ENCODE results near the gene ZFPM1. TPM values are rescaled to one million over a fixed set of nuclear protein-coding genes. Genes with fewer than 3 reads are reported as not detected.

ZFPM1 gene
- total and polyA plus RNA-seq, 4 donors = 0.59 to 8.7 (median 5.7) TPM

DNA sequence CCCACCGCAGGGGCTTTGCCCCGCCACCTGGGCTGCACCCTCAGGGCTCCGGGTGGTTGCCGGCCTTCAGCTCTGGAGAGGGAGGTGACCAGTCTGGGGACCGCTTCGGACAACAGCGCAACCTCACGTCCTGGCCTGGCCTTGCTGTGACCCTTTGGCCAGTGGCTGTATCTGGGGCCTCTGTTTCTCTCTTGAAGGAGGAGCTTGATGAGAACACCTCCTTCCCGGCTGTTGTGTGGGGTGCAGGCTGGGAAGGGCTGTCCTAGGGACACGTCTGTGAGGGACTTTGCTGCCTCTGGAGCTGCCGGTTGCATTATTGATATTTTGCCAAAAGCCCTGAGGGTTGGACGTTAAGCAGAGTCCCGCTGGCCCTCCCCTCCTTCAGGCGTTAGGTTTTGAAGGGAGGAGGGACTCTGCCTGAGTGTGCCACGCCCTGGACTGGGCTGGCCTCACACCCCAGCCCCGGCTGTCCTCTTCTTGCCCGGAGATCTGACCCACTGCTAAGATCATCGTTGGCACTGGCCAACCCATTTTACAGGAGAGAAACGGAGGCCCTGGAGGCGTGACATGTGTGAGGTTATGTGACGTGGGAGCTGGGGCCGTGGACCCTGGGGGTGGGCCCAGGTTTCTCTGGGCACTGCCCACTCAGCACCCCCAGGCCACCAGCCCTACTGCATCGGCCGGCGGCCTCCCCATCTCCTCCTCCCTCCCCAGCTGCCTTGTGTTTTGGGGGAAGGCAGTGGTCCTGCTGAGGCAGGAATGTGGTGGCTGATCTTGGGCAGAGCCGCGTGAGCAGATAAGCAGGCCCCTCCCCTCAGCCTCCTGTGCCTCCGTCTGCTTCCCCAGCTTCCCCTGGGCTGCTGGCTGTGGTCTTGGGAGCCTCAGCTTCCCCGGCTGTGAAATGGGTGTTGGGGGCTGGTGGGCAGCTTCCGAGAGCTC is 8.5 kb downstream of the ZFPM1 start:
- 69% methylated on average over 19 of the region's 30 CpGs for WGBS (ENCODE audit: insufficient coverage)
- peak in 1 of 6 donors; percentile 33 for DNase-seq (ENCODE audit: low read depth in 4 of 6, low spot score in 6 of 6)
- Histone ChIP-seq H3K27ac (ENCODE audit: low read depth, low read length) (no peak overlapping the region), H3K9me3 (ENCODE audit: control insufficient read depth, insufficient read depth, low read length) (no peaks in the 10 kb centered on the region), H3K4me1 (ENCODE audit: control insufficient read depth, insufficient read depth, low read length) (peaks cover 19% of the 10 kb centered on the region), H3K4me3 (ENCODE audit: low read depth, low read length) (no peak overlapping the region), H3K27me3 (ENCODE audit: control insufficient read depth, insufficient read depth, low read length) (no peaks in the 10 kb centered on the region), H3K36me3 (ENCODE audit: control insufficient read depth, insufficient read depth, low read length) (peaks cover 26% of the 10 kb centered on the region)

DNA sequence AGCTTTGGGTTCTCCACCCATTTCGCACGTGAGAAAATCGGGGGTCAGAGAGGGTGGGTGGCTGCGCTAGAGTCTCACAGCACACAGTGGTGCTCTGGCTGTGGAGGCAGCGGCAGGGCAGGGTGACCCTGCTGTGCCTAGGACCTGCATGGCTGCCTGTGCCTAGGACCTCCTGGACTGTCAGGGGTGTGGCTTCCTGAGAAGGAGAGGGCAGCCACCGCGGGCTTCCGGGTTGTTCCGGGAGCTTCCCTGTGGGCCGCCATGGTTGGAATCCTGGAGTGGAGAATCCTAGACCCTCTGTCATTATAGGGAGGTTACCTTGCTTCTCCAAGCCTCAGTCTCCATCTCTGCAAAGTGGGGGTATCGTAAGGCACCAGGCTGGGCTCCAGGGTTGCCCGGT is 9.3 kb downstream of the ZFPM1 start:
- H3K36me3 ChIP-seq (ENCODE audit: control insufficient read depth, insufficient read depth, low read length) = peaks cover 26% of the 10 kb centered on the region
- H3K27me3 ChIP-seq (ENCODE audit: control insufficient read depth, insufficient read depth, low read length) = no peaks in the 10 kb centered on the region
- no peak for DNase-seq (ENCODE audit: low read depth in 4 of 6, low spot score in 6 of 6)
- peaks cover 18% of the 10 kb centered on the region for H3K4me1 ChIP-seq (ENCODE audit: control insufficient read depth, insufficient read depth, low read length)
- no peak overlapping the region for H3K27ac ChIP-seq (ENCODE audit: low read depth, low read length)
- H3K4me3 ChIP-seq (ENCODE audit: low read depth, low read length) = no peak overlapping the region
- H3K9me3 ChIP-seq (ENCODE audit: control insufficient read depth, insufficient read depth, low read length) = no peaks in the 10 kb centered on the region
- WGBS (ENCODE audit: insufficient coverage) = 71% methylated on average over 11 of the region's 12 CpGs

DNA sequence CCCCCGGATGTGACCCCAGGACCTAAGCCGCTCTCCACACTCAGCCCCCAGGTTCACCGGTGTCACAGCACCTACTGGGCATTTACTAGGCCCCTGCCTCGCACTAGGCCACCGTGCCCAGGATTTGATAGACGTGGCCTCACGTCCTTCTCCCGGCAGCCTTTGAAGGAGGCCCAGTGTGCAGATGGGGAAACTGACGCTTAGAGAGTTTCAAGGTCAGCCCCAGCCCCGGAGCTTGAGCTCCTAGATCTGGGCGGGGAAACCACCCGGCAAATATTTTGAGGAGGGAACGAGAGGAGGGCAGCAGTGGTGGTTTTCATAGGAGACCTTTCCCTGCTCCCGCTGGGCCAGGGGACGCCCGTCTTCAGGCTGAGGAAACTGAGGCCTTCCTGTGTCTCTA is 10.3 kb downstream of the ZFPM1 start:
- H3K4me1 ChIP-seq (ENCODE audit: control insufficient read depth, insufficient read depth, low read length) = peaks cover 14% of the 10 kb centered on the region
- no peaks in the 10 kb centered on the region for H3K9me3 ChIP-seq (ENCODE audit: control insufficient read depth, insufficient read depth, low read length)
- 89% methylated on average over 16 of the region's 16 CpGs for WGBS (ENCODE audit: insufficient coverage)
- no peaks in the 10 kb centered on the region for H3K27me3 ChIP-seq (ENCODE audit: control insufficient read depth, insufficient read depth, low read length)
- H3K27ac ChIP-seq (ENCODE audit: low read depth, low read length) = no peak overlapping the region
- no peak for DNase-seq (ENCODE audit: low read depth in 4 of 6, low spot score in 6 of 6)
- no peak overlapping the region for H3K4me3 ChIP-seq (ENCODE audit: low read depth, low read length)
- H3K36me3 ChIP-seq (ENCODE audit: control insufficient read depth, insufficient read depth, low read length) = peaks cover 22% of the 10 kb centered on the region

DNA sequence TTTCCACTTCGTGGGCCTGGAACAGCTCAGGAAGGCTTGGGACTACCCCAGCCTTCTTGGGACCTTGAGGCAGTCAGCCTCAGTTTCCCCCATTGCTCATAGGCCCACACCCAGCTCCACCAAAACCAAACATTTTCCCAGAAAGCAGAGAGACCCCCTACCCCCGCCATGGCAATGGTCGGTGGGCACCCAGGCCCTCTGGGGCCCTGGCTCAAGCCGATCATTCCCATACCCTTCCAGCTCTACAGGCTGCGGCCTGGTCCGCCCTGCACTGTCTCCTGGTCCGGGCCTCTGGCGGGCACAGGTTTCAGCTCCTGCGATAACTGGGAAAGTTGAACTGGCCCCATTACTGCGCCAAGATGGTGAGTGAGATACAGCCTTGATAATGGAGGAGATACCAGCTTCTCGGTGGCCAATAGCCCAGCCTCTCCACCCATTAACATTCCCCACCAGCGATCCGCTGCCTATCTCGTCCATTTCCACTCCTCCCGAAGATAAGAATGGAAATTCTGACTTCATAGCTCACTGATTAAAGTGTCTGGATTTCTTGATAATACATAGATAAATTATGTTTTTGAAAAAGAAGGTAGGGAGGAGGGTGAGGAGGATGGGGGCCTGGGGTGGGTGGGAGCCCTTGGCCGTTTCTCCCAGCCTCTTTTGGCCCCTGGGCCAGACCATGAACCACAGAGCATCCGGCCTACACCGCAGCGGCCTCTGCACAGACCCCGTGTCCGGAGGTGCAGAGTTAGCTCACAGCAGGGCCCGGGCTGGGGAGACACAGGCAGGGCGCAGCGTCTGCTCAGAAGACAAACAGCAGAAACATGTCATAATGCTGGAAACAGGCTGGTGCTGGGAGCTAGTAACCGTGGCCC is 11.6 kb downstream of the ZFPM1 start:
- Histone ChIP-seq H3K36me3 (ENCODE audit: control insufficient read depth, insufficient read depth, low read length) (peaks cover 20% of the 10 kb centered on the region), H3K9me3 (ENCODE audit: control insufficient read depth, insufficient read depth, low read length) (no peaks in the 10 kb centered on the region), H3K4me1 (ENCODE audit: control insufficient read depth, insufficient read depth, low read length) (peaks cover 20% of the 10 kb centered on the region), H3K27me3 (ENCODE audit: control insufficient read depth, insufficient read depth, low read length) (no peaks in the 10 kb centered on the region), H3K4me3 (ENCODE audit: low read depth, low read length) (no peak overlapping the region), H3K27ac (ENCODE audit: low read depth, low read length) (no peak overlapping the region)
- DNase-seq (ENCODE audit: low read depth in 4 of 6, low spot score in 6 of 6) = no peak
- 84% methylated on average over 14 of the region's 25 CpGs for WGBS (ENCODE audit: insufficient coverage)

DNA sequence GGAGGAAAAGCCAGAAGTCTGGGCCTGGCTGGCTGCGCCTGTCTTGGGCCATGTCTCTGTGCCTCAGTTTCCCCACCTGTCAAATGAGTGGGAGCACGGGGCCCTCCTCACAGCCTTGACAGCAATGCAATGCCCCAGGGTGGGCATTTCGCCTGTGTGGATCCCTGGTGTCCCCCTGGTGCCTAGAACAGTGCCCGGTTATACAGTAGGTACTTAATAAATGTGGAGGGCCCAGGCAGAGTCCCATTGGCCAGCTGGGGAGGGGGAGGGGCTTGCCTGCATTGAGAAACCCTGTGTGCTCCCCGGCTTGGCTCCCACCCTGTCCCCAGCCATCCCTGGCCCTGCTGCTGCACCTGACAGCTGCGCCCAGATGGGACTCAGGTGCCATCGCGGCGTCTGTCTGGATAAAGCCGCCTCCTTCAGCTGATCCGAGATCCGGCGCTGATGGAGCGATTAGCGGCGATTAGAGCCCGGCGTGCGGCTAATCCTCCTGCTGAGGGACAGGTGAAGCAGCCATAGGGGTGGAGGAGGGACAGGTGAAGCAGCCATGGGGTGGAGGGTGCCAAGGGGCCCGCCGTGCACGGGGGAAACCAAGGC is 12.4 kb downstream of the ZFPM1 start:
- Histone ChIP-seq H3K9me3 (ENCODE audit: control insufficient read depth, insufficient read depth, low read length) (no peaks in the 10 kb centered on the region), H3K36me3 (ENCODE audit: control insufficient read depth, insufficient read depth, low read length) (peaks cover 20% of the 10 kb centered on the region), H3K4me1 (ENCODE audit: control insufficient read depth, insufficient read depth, low read length) (peaks cover 20% of the 10 kb centered on the region), H3K27ac (ENCODE audit: low read depth, low read length) (no peak overlapping the region), H3K4me3 (ENCODE audit: low read depth, low read length) (no peak overlapping the region), H3K27me3 (ENCODE audit: control insufficient read depth, insufficient read depth, low read length) (no peaks in the 10 kb centered on the region)
- WGBS (ENCODE audit: insufficient coverage) = 86% methylated on average over 22 of the region's 22 CpGs
- DNase-seq (ENCODE audit: low read depth in 4 of 6, low spot score in 6 of 6) = no peak

DNA sequence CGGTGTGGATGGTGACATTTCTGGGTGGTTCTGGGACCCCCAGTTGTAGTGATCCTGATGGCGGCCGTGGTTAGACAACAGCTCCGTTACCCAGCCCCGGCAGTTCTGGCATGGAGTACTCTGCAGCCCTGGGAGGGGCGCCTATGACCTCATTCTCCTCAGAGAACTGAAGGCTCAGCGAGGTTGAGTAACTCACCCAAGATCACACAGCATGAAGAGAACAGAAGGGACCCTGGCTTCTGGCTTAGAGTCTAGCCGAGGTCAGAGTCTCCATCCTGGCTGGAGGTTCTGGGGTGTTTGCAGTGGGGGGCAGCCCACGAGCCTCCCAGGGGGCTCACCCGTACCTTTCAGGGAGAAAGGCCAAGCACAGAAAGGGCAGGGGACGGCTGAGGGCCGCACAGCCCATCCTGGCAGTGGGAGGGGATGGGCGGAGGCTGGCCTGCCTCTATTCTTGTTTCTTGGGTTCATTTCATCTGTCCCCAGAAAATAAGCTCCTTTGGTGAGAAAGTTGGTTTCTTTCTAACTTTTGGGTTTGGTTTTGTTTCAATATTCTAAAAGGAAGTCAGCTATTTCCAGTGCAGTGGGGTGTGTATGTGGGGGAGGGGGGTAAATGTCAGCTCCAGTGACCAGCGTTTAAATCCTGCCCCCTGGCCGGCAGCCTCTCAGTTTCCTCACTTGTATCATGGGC is 13.2 kb downstream of the ZFPM1 start:
- WGBS (ENCODE audit: insufficient coverage) = 89% methylated on average over 13 of the region's 15 CpGs
- Histone ChIP-seq H3K36me3 (ENCODE audit: control insufficient read depth, insufficient read depth, low read length) (peaks cover 23% of the 10 kb centered on the region), H3K27ac (ENCODE audit: low read depth, low read length) (no peak overlapping the region), H3K9me3 (ENCODE audit: control insufficient read depth, insufficient read depth, low read length) (no peaks in the 10 kb centered on the region), H3K4me3 (ENCODE audit: low read depth, low read length) (no peak overlapping the region), H3K27me3 (ENCODE audit: control insufficient read depth, insufficient read depth, low read length) (no peaks in the 10 kb centered on the region), H3K4me1 (ENCODE audit: control insufficient read depth, insufficient read depth, low read length) (peaks cover 20% of the 10 kb centered on the region)
- DNase-seq (ENCODE audit: low read depth in 4 of 6, low spot score in 6 of 6) = no peak

DNA sequence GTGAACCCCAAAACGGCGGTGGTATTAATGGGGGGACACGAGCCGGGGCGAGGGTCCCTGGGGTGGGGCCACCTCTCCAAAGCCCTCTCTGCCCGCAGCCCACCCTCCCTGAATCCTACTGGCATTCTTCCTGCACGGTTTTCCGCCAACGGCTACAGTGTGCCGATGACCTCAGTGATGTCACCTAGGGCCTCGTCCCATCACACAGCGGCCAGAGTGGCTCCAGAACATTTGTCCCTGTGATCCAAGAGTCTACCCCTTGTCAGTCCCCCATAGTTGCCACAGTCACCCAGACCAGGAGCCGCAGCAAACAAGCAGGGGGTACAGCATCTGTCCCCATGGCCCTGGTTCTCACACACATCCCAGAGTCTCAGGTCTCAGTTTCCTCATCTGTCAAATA is 13.9 kb downstream of the ZFPM1 start:
- peaks cover 19% of the 10 kb centered on the region for H3K4me1 ChIP-seq (ENCODE audit: control insufficient read depth, insufficient read depth, low read length)
- H3K27me3 ChIP-seq (ENCODE audit: control insufficient read depth, insufficient read depth, low read length) = no peaks in the 10 kb centered on the region
- H3K9me3 ChIP-seq (ENCODE audit: control insufficient read depth, insufficient read depth, low read length) = no peaks in the 10 kb centered on the region
- DNase-seq (ENCODE audit: low read depth in 4 of 6, low spot score in 6 of 6) = no peak
- H3K4me3 ChIP-seq (ENCODE audit: low read depth, low read length) = no peak overlapping the region
- peaks cover 29% of the 10 kb centered on the region for H3K36me3 ChIP-seq (ENCODE audit: control insufficient read depth, insufficient read depth, low read length)
- no peak overlapping the region for H3K27ac ChIP-seq (ENCODE audit: low read depth, low read length)
- 89% methylated on average over 11 of the region's 13 CpGs for WGBS (ENCODE audit: insufficient coverage)

DNA sequence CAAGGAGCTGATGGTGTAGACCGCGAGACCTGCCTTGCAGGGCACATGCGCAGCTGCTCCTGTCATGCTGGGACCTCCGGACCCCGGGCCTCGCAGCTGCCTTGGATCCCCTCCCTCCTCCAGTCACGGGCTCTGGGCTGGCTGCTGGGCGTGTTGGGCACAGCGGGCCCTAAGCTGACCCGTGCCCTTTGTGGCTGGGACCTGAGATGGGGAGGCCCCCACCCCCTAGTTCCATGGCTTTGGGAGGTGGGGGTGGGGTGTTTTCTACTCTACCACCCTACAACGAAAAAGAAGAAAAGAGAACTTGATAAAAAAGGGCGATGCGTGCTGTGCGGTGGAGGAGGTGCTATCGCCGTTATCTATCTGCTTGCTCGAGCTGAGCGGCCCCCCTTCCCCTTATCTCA is 14.5 kb downstream of the ZFPM1 start:
- peaks cover 14% of the 10 kb centered on the region for H3K4me1 ChIP-seq (ENCODE audit: control insufficient read depth, insufficient read depth, low read length)
- H3K4me3 ChIP-seq (ENCODE audit: low read depth, low read length) = no peak overlapping the region
- WGBS (ENCODE audit: insufficient coverage) = 63% methylated on average over 4 of the region's 18 CpGs
- no peak overlapping the region for H3K27ac ChIP-seq (ENCODE audit: low read depth, low read length)
- peaks cover 31% of the 10 kb centered on the region for H3K36me3 ChIP-seq (ENCODE audit: control insufficient read depth, insufficient read depth, low read length)
- no peak for DNase-seq (ENCODE audit: low read depth in 4 of 6, low spot score in 6 of 6)
- no peaks in the 10 kb centered on the region for H3K9me3 ChIP-seq (ENCODE audit: control insufficient read depth, insufficient read depth, low read length)
- no peaks in the 10 kb centered on the region for H3K27me3 ChIP-seq (ENCODE audit: control insufficient read depth, insufficient read depth, low read length)

Measured in spinal cord (tissue), 10 donors.